H1 (cell line): Measurements from ENCODE around the gene AGBL1. TPM values are rescaled to one million over a fixed set of nuclear protein-coding genes. Genes with fewer than 3 reads are reported as not detected.

ENCODE experiments used
- CTCF ChIA-PET: fragments of 300-600 bp; sonication (Branson Sonifier 250); formaldehyde crosslinking; loops from one replicate; lab custom pipeline; 2021; ENCODE audit not compliant: partially characterized antibody; lab: Charles Lee
- POLR2A ChIA-PET: fragments of 300-600 bp; sonication (Branson Sonifier 250); formaldehyde crosslinking; loops from one replicate; lab custom pipeline; 2021; ENCODE audit warnings: inconsistent platforms; ENCODE audit not compliant: partially characterized antibody; lab: Charles Lee
- DNase-seq, 2 experiments: peaks; one replicate each; pipeline versions ENCODE4 v3.0.0 to v3.0.0-alpha.2; 2010 to 2022; ENCODE audit warnings: low spot score in 2 of 2, low read depth in 1 of 2, mixed read lengths in 1 of 2
- FAIRE-seq: peaks from 2 replicates; lab custom pipeline; 2011; peaks lifted over from hg19 to GRCh38; lab: Jason Lieb, UNC
- H2AFZ ChIP-seq: 2 replicates; pipeline ENCODE4 v1.8.1; 2012; ENCODE audit warnings: low read length, inconsistent platforms
- H2AK5ac ChIP-seq: 2 replicates; pipeline ENCODE4 v1.6.1; 2013; ENCODE audit warnings: low read depth, low read length
- H2BK120ac ChIP-seq: replicated peaks from 2 replicates; pipeline ENCODE3; 2013; ENCODE audit warnings: low read depth, low read length, inconsistent platforms
- H2BK12ac ChIP-seq: 2 replicates; pipeline ENCODE4 v1.6.1; 2013; ENCODE audit warnings: low read depth, low read length
- H2BK15ac ChIP-seq: 2 replicates; pipeline ENCODE4 v1.6.1; 2013; ENCODE audit warnings: low read length
- H2BK20ac ChIP-seq: 2 replicates; pipeline ENCODE4 v1.6.1; 2013; ENCODE audit warnings: low read length
- H2BK5ac ChIP-seq: 2 replicates; pipeline ENCODE4 v1.6.1; 2013; ENCODE audit warnings: low read depth, low read length
- H3K14ac ChIP-seq: 2 replicates; pipeline ENCODE4 v1.6.1; 2013; ENCODE audit warnings: inconsistent platforms; ENCODE audit not compliant: insufficient read length
- H3K18ac ChIP-seq: 2 replicates; pipeline ENCODE4 v1.6.1; 2013; ENCODE audit warnings: low read length; ENCODE audit errors: extremely low read depth
- H3K23ac ChIP-seq: 2 replicates; pipeline ENCODE4 v1.6.1; 2013; ENCODE audit warnings: inconsistent platforms; ENCODE audit not compliant: insufficient read length
- H3K23me2 ChIP-seq: 2 replicates; pipeline ENCODE4 v1.6.1; 2013; ENCODE audit warnings: low read depth, low read length
- H3K27ac ChIP-seq: 2 replicates; pipeline ENCODE4 v1.6.1; 2011; ENCODE audit warnings: low read depth, low read length, inconsistent platforms
- H3K27me3 ChIP-seq, 4 experiments: replicated peaks in 1 of 4; 1 replicate in 1 of 4; 2 replicates in 3 of 4; pipeline versions ENCODE4 v1.6.1 to v1.8.1; 2011 to 2013; ENCODE audit warnings: low read length in 3 of 4, mild to moderate bottlenecking in 3 of 4, inconsistent platforms in 2 of 4, mixed read lengths in 2 of 4, moderate library complexity in 1 of 4; ENCODE audit not compliant: control insufficient read depth in 3 of 4, insufficient read depth in 3 of 4; ENCODE audit errors: extremely low read depth in 1 of 4
- H3K36me3 ChIP-seq, 4 experiments: 2 replicates each; pipeline versions ENCODE4 v1.6.1 to v1.8.1; 2011 to 2013; ENCODE audit warnings: mild to moderate bottlenecking in 4 of 4, low read length in 3 of 4, moderate library complexity in 2 of 4, control low read depth in 1 of 4, inconsistent platforms in 1 of 4; ENCODE audit not compliant: insufficient read depth in 4 of 4, control insufficient read depth in 2 of 4
- H3K4ac ChIP-seq: replicated peaks from 2 replicates; pipeline ENCODE3; 2013; ENCODE audit warnings: low read length, low read depth, mixed read lengths, inconsistent platforms; ENCODE audit not compliant: insufficient read length
- H3K4me1 ChIP-seq, 4 experiments: replicated peaks in 1 of 4; 1 replicate in 1 of 4; 2 replicates in 3 of 4; pipeline versions ENCODE4 v1.6.1 to v1.8.1; 2011 to 2013; ENCODE audit warnings: low read length in 3 of 4, inconsistent platforms in 2 of 4, mixed read lengths in 1 of 4; ENCODE audit not compliant: insufficient read depth in 4 of 4, control insufficient read depth in 3 of 4
- H3K4me2 ChIP-seq, 2 experiments: 2 replicates each; pipeline versions ENCODE4 v1.6.1 to v1.8.1; 2011 to 2013; ENCODE audit warnings: low read depth in 2 of 2, low read length in 2 of 2, control low read depth in 1 of 2, inconsistent platforms in 1 of 2, mild to moderate bottlenecking in 1 of 2; ENCODE audit not compliant: insufficient read depth in 1 of 2
- H3K4me3 ChIP-seq, 4 experiments: fragments of 200-600, 300-600 bp in 1 of 4; sonication (generic), shearing (Covaris generic), sonication (Bioruptor Twin) in 1 of 4; 2 replicates each; pipeline versions ENCODE4 v1.5.1 to v1.8.1; 2011 to 2016; ENCODE audit warnings: low read length in 4 of 4, low read depth in 3 of 4, control low read depth in 2 of 4, inconsistent platforms in 2 of 4, mild to moderate bottlenecking in 2 of 4, mixed read lengths in 1 of 4, moderate library complexity in 1 of 4; ENCODE audit not compliant: insufficient read depth in 2 of 4; ENCODE audit errors: extremely low read depth in 1 of 4
- H3K56ac ChIP-seq: replicated peaks from 2 replicates; pipeline ENCODE3; 2013; ENCODE audit warnings: low read depth, mild to moderate bottlenecking, mixed read lengths, low read length, inconsistent platforms; ENCODE audit not compliant: insufficient read length
- H3K79me1 ChIP-seq: 2 replicates; pipeline ENCODE4 v1.6.1; 2013; ENCODE audit warnings: low read depth, low read length, control low read depth
- H3K79me2 ChIP-seq, 2 experiments: 2 replicates each; pipeline versions ENCODE4 v1.6.1 to v1.8.1; 2012 to 2013; ENCODE audit warnings: low read length in 2 of 2, mild to moderate bottlenecking in 2 of 2, inconsistent platforms in 1 of 2; ENCODE audit not compliant: insufficient read depth in 2 of 2, control insufficient read depth in 1 of 2
- H3K9ac ChIP-seq, 4 experiments: replicated peaks in 1 of 4; 1 replicate in 1 of 4; 2 replicates in 3 of 4; pipeline versions ENCODE4 v1.6.1 to v1.8.1; 2011 to 2013; ENCODE audit warnings: low read depth in 3 of 4, low read length in 3 of 4, control low read depth in 2 of 4, mild to moderate bottlenecking in 2 of 4, moderate library complexity in 2 of 4, inconsistent platforms in 1 of 4; ENCODE audit errors: extremely low read depth in 1 of 4
- H3K9me3 ChIP-seq, 2 experiments: 2 replicates each; pipeline versions ENCODE4 v1.6.1 to v1.8.1; 2012 to 2013; ENCODE audit warnings: mild to moderate bottlenecking in 2 of 2, moderate library complexity in 2 of 2, control low read depth in 1 of 2, inconsistent platforms in 1 of 2, low read depth in 1 of 2, low read length in 1 of 2, mixed read lengths in 1 of 2; ENCODE audit not compliant: insufficient read depth in 2 of 2
- H4K20me1 ChIP-seq, 2 experiments: replicated peaks in 1 of 2; 2 replicates each; pipeline versions ENCODE3 to v1.8.1; 2011 to 2013; ENCODE audit warnings: inconsistent platforms in 2 of 2, low read length in 2 of 2, mild to moderate bottlenecking in 1 of 2; ENCODE audit not compliant: insufficient read depth in 2 of 2, control insufficient read depth in 1 of 2
- H4K5ac ChIP-seq: 2 replicates; pipeline ENCODE4 v1.6.1; 2013; ENCODE audit warnings: low read length, low read depth, mixed read lengths, inconsistent platforms; ENCODE audit not compliant: insufficient read length
- H4K8ac ChIP-seq: 2 replicates; pipeline ENCODE4 v1.8.0; 2013; ENCODE audit warnings: mild to moderate bottlenecking, moderate library complexity, low read length, inconsistent platforms; ENCODE audit not compliant: insufficient read depth; ENCODE audit errors: extremely low read depth
- H4K91ac ChIP-seq: replicated peaks from 2 replicates; pipeline ENCODE3; 2013; ENCODE audit warnings: low read length, mixed read lengths, inconsistent platforms; ENCODE audit not compliant: insufficient read length
- BACH1 ChIP-seq: IDR thresholded peaks from 2 replicates; pipeline ENCODE4 v1.6.1; 2012; ENCODE audit warnings: low read length, improper control_type of control experiment
- CBX5 ChIP-seq: fragments of 300-800, 300-1000 bp; sonication (generic); IDR thresholded peaks from 2 replicates; pipeline ENCODE4 v1.7.1; 2016; ENCODE audit warnings: antibody characterized with exemption, low read length, low read depth
- GABPA ChIP-seq: IDR thresholded peaks from 2 replicates; pipeline ENCODE4 v1.6.1; 2011; ENCODE audit warnings: mild to moderate bottlenecking, low read length, moderate library complexity, borderline replicate concordance; ENCODE audit not compliant: insufficient read depth
- JUN ChIP-seq: IDR thresholded peaks from 2 replicates; pipeline ENCODE4 v1.6.1; 2011; ENCODE audit warnings: low read depth, mild to moderate bottlenecking, improper control_type of control experiment, low read length
- NRF1 ChIP-seq: IDR thresholded peaks from 2 replicates; pipeline ENCODE4 v1.6.1; 2011; ENCODE audit warnings: mild to moderate bottlenecking, low read depth, low read length, improper control_type of control experiment
- RBBP5 ChIP-seq: IDR thresholded peaks from 2 replicates; pipeline ENCODE4 v1.7.1; 2012; ENCODE audit warnings: low read depth, mild to moderate bottlenecking, inconsistent platforms, low read length, moderate library complexity, borderline replicate concordance
- SIX5 ChIP-seq: IDR thresholded peaks from 2 replicates; pipeline ENCODE4 v1.6.1; 2011; ENCODE audit warnings: mild to moderate bottlenecking, low read depth, low read length
- SP2 ChIP-seq: IDR thresholded peaks from 2 replicates; pipeline ENCODE4 v1.6.1; 2012; ENCODE audit warnings: mild to moderate bottlenecking, low read length, inconsistent platforms
- SUZ12 ChIP-seq: fragments of 200-600 bp; sonication (generic); IDR thresholded peaks from 2 replicates; pipeline ENCODE4 v1.6.1; 2012; ENCODE audit warnings: mild to moderate bottlenecking, inconsistent platforms, low read length, moderate library complexity, mixed read lengths
- WGBS, 2 experiments: shearing (Covaris generic) in 1 of 2; methylation state at CpG; one replicate each; pipeline versions ENCODE4 v1.1.6 to v1.1.7; 2013 to 2015; ENCODE audit warnings: low lambda C conversion rate in 2 of 2, mixed read lengths in 2 of 2, inconsistent platforms in 1 of 2, low coverage in 1 of 2, missing lambda C conversion rate in 1 of 2; ENCODE audit not compliant: insufficient replicate concordance in 2 of 2, insufficient coverage in 1 of 2, insufficient read length in 1 of 2; ENCODE audit errors: extremely low coverage in 1 of 2, missing lambda C conversion rate in 1 of 2; 5-methylcytosine and 5-hydroxymethylcytosine counted together
- polyA plus RNA-seq, 7 experiments: library from polyadenylated mRNA; depleted of rRNA in 3 of 7; stranded (reverse) in 5 of 7; unstranded in 2 of 7; fragments of >200 nt in 5 of 7; fragments of 200-250 nt in 2 of 7; gene quantifications; 1 replicate in 5 of 7; 2 replicates in 1 of 7; 4 replicates in 1 of 7; pipeline versions ENCODE4 v1.2.1 to v1.2.3, GENCODE V29; 2011 to 2013; ENCODE audit warnings: missing spikeins in 2 of 7, mixed read lengths in 2 of 7
- total RNA-seq: library from RNA; stranded (reverse); fragmentation: NEBNext Ultra II Directional; extraction: Animal tissue kit (Norgen Biotek cat#: 25700); gene quantifications from 2 replicates; pipeline ENCODE4 v1.2.1, GENCODE V29; 2021

AGBL1 gene
- total and polyA plus RNA-seq, 2 of the 8 experiments (the other 6 are each of a cell fraction or from before 2014, with no cell fraction given): not detected

GRCh38 chr15:86373147-86373546, 293.5 kb downstream of the AGBL1 start:
- no peak overlapping the region for H3K23ac ChIP-seq
- no peak overlapping the region for H2BK5ac ChIP-seq
- CTCF ChIA-PET: no interaction called here
- H3K4ac ChIP-seq: no peak overlapping the region
- H3K79me2 ChIP-seq: no peaks in the 10 kb centered on the region
- TF ChIP-seq JUN (no peak), GABPA (no peak), RBBP5 (no peak), SIX5 (no peak), SUZ12 (no peak), BACH1 (no peak), CBX5 (no peak), NRF1 (no peak), SP2 (no peak)
- TF ChIP-seq, all 59 proteins: peak for 0
- no peak overlapping the region for H3K4me3 ChIP-seq
- no peaks in the 10 kb centered on the region for H3K36me3 ChIP-seq
- no peak overlapping the region for H4K5ac ChIP-seq
- no peak overlapping the region for H2BK12ac ChIP-seq
- POLR2A ChIA-PET: no interaction called here
- H4K91ac ChIP-seq: peak overlapping the region; percentile 65
- H3K18ac ChIP-seq: no peak overlapping the region
- no peak overlapping the region for H3K56ac ChIP-seq
- 96% methylated on average over 1 of the region's 1 CpG; no CpG with 5 or more reads in 1 of the 2 experiments for WGBS, 2 experiments
- FAIRE-seq: no peak
- H2AK5ac ChIP-seq: no peak overlapping the region
- H2BK20ac ChIP-seq: no peak overlapping the region
- no peak overlapping the region for H3K14ac ChIP-seq
- H2BK120ac ChIP-seq: no peak overlapping the region
- H3K9me3 ChIP-seq: no peaks in the 10 kb centered on the region
- no peak overlapping the region for H2BK15ac ChIP-seq
- H3K4me2 ChIP-seq: no peak overlapping the region
- H3K27ac ChIP-seq: no peak overlapping the region
- no peak for DNase-seq
- no peaks in the 10 kb centered on the region for H3K27me3 ChIP-seq
- H3K4me1 ChIP-seq: no peaks in the 10 kb centered on the region
- no peaks in the 10 kb centered on the region for H3K23me2 ChIP-seq
- H3K79me1 ChIP-seq: no peaks in the 10 kb centered on the region
- no peak overlapping the region for H4K8ac ChIP-seq
- no peaks in the 10 kb centered on the region for H4K20me1 ChIP-seq
- no peak overlapping the region for H3K9ac ChIP-seq
- no peak overlapping the region for H2AFZ ChIP-seq
